Neural progenitor cell (in vitro differentiated cells): ENCODE data around the gene SOBP. TPM values are rescaled to one million over a fixed set of nuclear protein-coding genes. Genes with fewer than 3 reads are reported as not detected.

Experiments used
- DNase-seq: peaks from one replicate; pipeline ENCODE4 v3.0.0-alpha.2; 2016; ENCODE audit warnings: low spot score
- H2AFZ ChIP-seq: fragments of 200-600 bp; sonication (generic); replicated peaks from 2 replicates; pipeline ENCODE4 v1.6.1; 2016; ENCODE audit warnings: antibody characterized with exemption
- H3F3A ChIP-seq: fragments of 200-600 bp; sonication (generic); 2 replicates; pipeline ENCODE4 v1.6.1; 2016; ENCODE audit warnings: antibody characterized with exemption, low read depth
- H3K27ac ChIP-seq: fragments of 200-600 bp; sonication (generic); 2 replicates; pipeline ENCODE4 v1.5.1; 2016; ENCODE audit warnings: mild to moderate bottlenecking
- H3K27me3 ChIP-seq: fragments of 200-600 bp; sonication (generic); 2 replicates; pipeline ENCODE4 v1.6.1; 2016; ENCODE audit warnings: mild to moderate bottlenecking, moderate library complexity
- H3K36me3 ChIP-seq: fragments of 200-600 bp; sonication (generic); 2 replicates; pipeline ENCODE4 v1.5.1; 2016
- H3K4me1 ChIP-seq: fragments of 200-600 bp; sonication (generic); 2 replicates; pipeline ENCODE4 v1.6.1; 2016; ENCODE audit warnings: mixed run types
- H3K4me2 ChIP-seq: fragments of 200-600 bp; sonication (generic); 2 replicates; pipeline ENCODE4 v1.6.1; 2016
- H3K4me3 ChIP-seq: fragments of 200-600 bp; sonication (generic); 2 replicates; pipeline ENCODE4 v1.5.1; 2016
- H3K79me2 ChIP-seq: fragments of 200-600 bp; sonication (generic); 2 replicates; pipeline ENCODE4 v1.6.1; 2016; ENCODE audit warnings: low read depth
- H3K9ac ChIP-seq: fragments of 200-600 bp; sonication (generic); 2 replicates; pipeline ENCODE4 v1.6.1; 2016
- H3K9me3 ChIP-seq: fragments of 200-600 bp; sonication (generic); 2 replicates; pipeline ENCODE4 v1.5.1; 2016; ENCODE audit warnings: low read depth
- H4K20me1 ChIP-seq: fragments of 200-600 bp; sonication (generic); 2 replicates; pipeline ENCODE4 v1.6.1; 2016; ENCODE audit warnings: low read depth
- H3K27ac Mint-ChIP-seq: 3 replicates; pipeline ENCODE4 v1.8.0; 2021; ENCODE audit warnings: mixed read lengths
- H3K27me3 Mint-ChIP-seq: 2 replicates; pipeline ENCODE4 v1.8.0; 2022; ENCODE audit warnings: low read depth, mild to moderate bottlenecking, inconsistent platforms, moderate library complexity, mixed read lengths; ENCODE audit not compliant: insufficient read depth
- H3K36me3 Mint-ChIP-seq: 3 replicates; pipeline ENCODE4 v1.8.0; 2021; ENCODE audit warnings: mixed read lengths
- H3K4me1 Mint-ChIP-seq: 3 replicates; pipeline ENCODE4 v1.8.0; 2021; ENCODE audit warnings: mixed read lengths
- H3K4me3 Mint-ChIP-seq: 3 replicates; pipeline ENCODE4 v1.8.0; 2021; ENCODE audit warnings: mild to moderate bottlenecking, moderate library complexity, mixed read lengths
- H3K9me3 Mint-ChIP-seq: 3 replicates; pipeline ENCODE4 v1.8.0; 2020; ENCODE audit warnings: mixed read lengths
- CTCF ChIP-seq: fragments of 200-600 bp; sonication (generic); IDR thresholded peaks from 2 replicates; pipeline ENCODE4 v1.5.1; 2017; ENCODE audit warnings: antibody characterized with exemption, mild to moderate bottlenecking
- EZH2 ChIP-seq: fragments of 200-600 bp; sonication (generic); IDR thresholded peaks from 2 replicates; pipeline ENCODE4 v1.6.1; 2017; ENCODE audit warnings: antibody characterized with exemption, mild to moderate bottlenecking, moderate library complexity
- EZH2phosphoT487 ChIP-seq: fragments of 200-600 bp; sonication (generic); IDR thresholded peaks from 2 replicates; pipeline ENCODE4 v1.6.1; 2017; ENCODE audit warnings: antibody characterized with exemption
- total RNA-seq: library from RNA; depleted of rRNA; stranded (reverse); fragments of >200 nt; gene quantifications from 2 replicates; pipeline ENCODE4 v1.2.3, GENCODE V29; 2015; ENCODE audit warnings: low replicate concordance

The SOBP gene
- total RNA-seq, 1 donor from 2014 or later = 12.6 TPM

GRCh38 chr6:107674995-107675738 lies 185.2 kb downstream of the SOBP start:
- Histone ChIP-seq H3K27me3 (peaks cover 10% of the 10 kb centered on the region), H3K4me1 (peaks cover 5% of the 10 kb centered on the region), H2AFZ (peak overlapping the region; percentile 95), H3K79me2 (no peaks in the 10 kb centered on the region), H3K9me3 (no peaks in the 10 kb centered on the region), H3K27ac (no peak overlapping the region), H3K4me3 (peak overlapping the region; percentile 37), H3K4me2 (peak overlapping the region; percentile 74), H3K9ac (no peak overlapping the region), H3K36me3 (no peaks in the 10 kb centered on the region), H4K20me1 (no peaks in the 10 kb centered on the region), H3F3A (no peaks in the 10 kb centered on the region)
- Mint-ChIP-seq H3K4me3 (no peak overlapping the region), H3K27me3 (peaks cover 2% of the 10 kb centered on the region), H3K9me3 (no peaks in the 10 kb centered on the region), H3K36me3 (no peaks in the 10 kb centered on the region), H3K4me1 (peaks cover 24% of the 10 kb centered on the region), H3K27ac (peak overlapping the region; percentile 77)
- DNase-seq = peak; percentile 89
- TF ChIP-seq EZH2phosphoT487 (no peak), CTCF (peak; percentile 84)

DNA sequence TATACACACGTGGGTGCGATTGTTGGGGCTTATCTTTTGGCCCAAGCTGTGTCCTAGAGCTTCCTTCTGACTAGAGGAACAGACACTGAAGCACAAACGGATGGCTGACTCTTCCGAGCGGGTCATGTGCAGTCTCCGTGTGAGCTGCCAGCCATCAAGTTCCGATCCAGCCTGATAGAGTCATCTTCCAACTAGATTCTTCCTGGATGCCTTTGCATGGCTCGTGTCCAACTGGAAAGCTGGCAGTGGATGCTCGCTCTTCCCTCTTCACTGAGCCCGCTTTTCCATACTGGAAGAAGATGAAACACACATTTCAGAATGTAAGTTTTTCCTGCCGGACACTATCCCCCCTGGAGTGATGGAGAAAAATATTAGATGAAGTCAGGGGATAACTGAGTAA lies 186.1 kb downstream of the SOBP start:
- no peak overlapping the region for H3K27ac Mint-ChIP-seq
- Histone ChIP-seq H3K27ac (no peak overlapping the region), H3K36me3 (no peaks in the 10 kb centered on the region), H3K4me3 (no peak overlapping the region), H4K20me1 (no peaks in the 10 kb centered on the region), H3K9ac (no peak overlapping the region), H3K9me3 (no peaks in the 10 kb centered on the region), H3K4me1 (peaks cover under 1% of the 10 kb centered on the region), H3K4me2 (no peak overlapping the region), H3K27me3 (peaks cover 10% of the 10 kb centered on the region), H3K79me2 (no peaks in the 10 kb centered on the region), H3F3A (no peaks in the 10 kb centered on the region), H2AFZ (no peak overlapping the region)
- peaks cover 2% of the 10 kb centered on the region for H3K27me3 Mint-ChIP-seq
- H3K4me1 Mint-ChIP-seq = peaks cover 18% of the 10 kb centered on the region
- no peaks in the 10 kb centered on the region for H3K36me3 Mint-ChIP-seq
- DNase-seq = no peak
- H3K9me3 Mint-ChIP-seq = no peaks in the 10 kb centered on the region
- no peak overlapping the region for H3K4me3 Mint-ChIP-seq
- TF ChIP-seq EZH2 (no peak), CTCF (no peak), EZH2phosphoT487 (no peak)

- TF ChIP-seq CTCF = no peak
- TF ChIP-seq EZH2 = no peak
- no peak for TF ChIP-seq EZH2phosphoT487
- Histone ChIP-seq H3K9ac (no peak overlapping the region), H3K79me2 (no peaks in the 10 kb centered on the region), H3K4me3 (no peak overlapping the region), H3K36me3 (no peaks in the 10 kb centered on the region), H3K9me3 (no peaks in the 10 kb centered on the region), H3K27ac (no peak overlapping the region), H3K27me3 (peaks cover 10% of the 10 kb centered on the region), H3K4me2 (no peak overlapping the region), H2AFZ (no peak overlapping the region), H3F3A (no peaks in the 10 kb centered on the region), H4K20me1 (no peaks in the 10 kb centered on the region), H3K4me1 (no peaks in the 10 kb centered on the region)
- H3K36me3 Mint-ChIP-seq = no peaks in the 10 kb centered on the region
- no peak overlapping the region for H3K27ac Mint-ChIP-seq
- H3K9me3 Mint-ChIP-seq = peaks cover under 1% of the 10 kb centered on the region
- no peak for DNase-seq
- H3K4me1 Mint-ChIP-seq = peaks cover 15% of the 10 kb centered on the region
- peaks cover 2% of the 10 kb centered on the region for H3K27me3 Mint-ChIP-seq
- no peak overlapping the region for H3K4me3 Mint-ChIP-seq
These were observed 187.5 kb downstream of the SOBP start for GRCh38 chr6:107677399-107677798.
